Activated naive CD4-positive, alpha-beta T cell treated with anti-CD3 and anti-CD28 coated beads for 36 hours (primary cell): ENCODE measurements around the gene SLC25A13. TPM values are rescaled to one million over a fixed set of nuclear protein-coding genes. Genes with fewer than 3 reads are reported as not detected.
"Not testable (repeated sequence)": the region's sequence is repeated elsewhere in the genome, so short reads cannot be mapped to it uniquely, and the experiment has no call there.

Experiments used
- CTCF ChIA-PET: fragments of 350-600 bp; sonication (Branson Sonifier 250); formaldehyde crosslinking; loops from one replicate; lab custom pipeline; 2021; ENCODE audit warnings: antibody characterized with exemption; lab: Charles Lee
- DNase-seq: peaks from one replicate; pipeline ENCODE4 v3.0.0-alpha.2; 2020
- H3K27ac Mint-ChIP-seq: one replicate; pipeline ENCODE4 v1.8.0; 2021; ENCODE audit warnings: mild to moderate bottlenecking, mixed read lengths
- H3K27me3 Mint-ChIP-seq: one replicate; pipeline ENCODE4 v1.8.0; 2021; ENCODE audit warnings: low read depth, mixed read lengths
- H3K36me3 Mint-ChIP-seq: one replicate; pipeline ENCODE4 v1.8.0; 2021; ENCODE audit warnings: low read depth, mixed read lengths
- H3K4me1 Mint-ChIP-seq: one replicate; pipeline ENCODE4 v1.8.0; 2021; ENCODE audit warnings: low read depth, mixed read lengths
- H3K4me3 Mint-ChIP-seq: one replicate; pipeline ENCODE4 v1.8.0; 2021; ENCODE audit warnings: mild to moderate bottlenecking, moderate library complexity, mixed read lengths
- H3K9me3 Mint-ChIP-seq: one replicate; pipeline ENCODE4 v1.8.0; 2021; ENCODE audit warnings: mixed read lengths
- intact Hi-C: fragments of 100-400 bp; cut with micrococcal nuclease; formaldehyde crosslinking; loops from one replicate; pipeline ENCODE4 v1.15.1; 2023
- total RNA-seq, 2 experiments: library from RNA; stranded (reverse); gene quantifications; one replicate each; pipeline ENCODE4 v1.2.3, GENCODE V29; 2021

SLC25A13 gene
- total RNA-seq, 2 experiments from 2014 or later = 4.0 to 5.7 TPM

- peaks cover 2% of the 10 kb centered on the region for H3K36me3 Mint-ChIP-seq
- peak overlapping the region; percentile 73 for H3K27ac Mint-ChIP-seq
- intact Hi-C loops = loop anchor here (1.0 kb wide), 3 partner anchors 16 to 532 kb away; no protein-coding TSS in a partner anchor
- DNase-seq = peak; percentile 7
- no peaks in the 10 kb centered on the region for H3K27me3 Mint-ChIP-seq
- H3K4me1 Mint-ChIP-seq = peaks cover 42% of the 10 kb centered on the region
- CTCF ChIA-PET = interaction anchor here (0.7 kb wide), 1 partner anchor 14 kb away, joined by 3 read pairs; no protein-coding TSS in a partner anchor
- no peaks in the 10 kb centered on the region for H3K9me3 Mint-ChIP-seq
- no peak overlapping the region for H3K4me3 Mint-ChIP-seq
These were observed 17.3 kb downstream of the SLC25A13 start for GRCh38 chr7:96304573-96304972.

GRCh38 chr7:96303686-96304443 lies 18.0 kb downstream of the SLC25A13 start:
- Mint-ChIP-seq H3K4me3 (no peak overlapping the region), H3K4me1 (peaks cover 39% of the 10 kb centered on the region)
- CTCF ChIA-PET = interaction anchor here (0.7 kb wide), 2 partner anchors 12 to 14 kb away, joined by 3 read pairs; no protein-coding TSS in a partner anchor

GRCh38 chr7:96303105-96303685 lies 18.7 kb downstream of the SLC25A13 start:
- H3K4me1 Mint-ChIP-seq = peaks cover 34% of the 10 kb centered on the region
- intact Hi-C loops = no loop called here
- no peaks in the 10 kb centered on the region for H3K9me3 Mint-ChIP-seq
- peaks cover 4% of the 10 kb centered on the region for H3K36me3 Mint-ChIP-seq
- no peaks in the 10 kb centered on the region for H3K27me3 Mint-ChIP-seq
- CTCF ChIA-PET = interaction anchor here (0.7 kb wide), 1 partner anchor 13 kb away, joined by 3 read pairs; no protein-coding TSS in a partner anchor
- peak; percentile 16 for DNase-seq
- peak overlapping the region; percentile 73 for H3K27ac Mint-ChIP-seq
- no peak overlapping the region for H3K4me3 Mint-ChIP-seq

More at GRCh38 chr7:96303686-96304443, 18.0 kb downstream of the SLC25A13 start:
- intact Hi-C loops = loop anchor here (1.0 kb wide), 3 partner anchors 16 to 532 kb away; no protein-coding TSS in a partner anchor
- Mint-ChIP-seq H3K27ac (peak overlapping the region; percentile 73), H3K36me3 (peaks cover 4% of the 10 kb centered on the region), H3K9me3 (no peaks in the 10 kb centered on the region), H3K27me3 (no peaks in the 10 kb centered on the region)
- DNase-seq = no peak

- Mint-ChIP-seq H3K27ac (no peak overlapping the region), H3K9me3 (no peaks in the 10 kb centered on the region), H3K4me3 (no peak overlapping the region), H3K36me3 (peaks cover 4% of the 10 kb centered on the region), H3K27me3 (no peaks in the 10 kb centered on the region), H3K4me1 (peaks cover 32% of the 10 kb centered on the region)
- intact Hi-C loops = no loop called here
- DNase-seq = no peak
- CTCF ChIA-PET = no interaction called here
These were observed 20.9 kb downstream of the SLC25A13 start for GRCh38 chr7:96300986-96301385.

GRCh38 chr7:96300502-96300901 lies 21.4 kb downstream of the SLC25A13 start:
- Mint-ChIP-seq H3K27ac (no peak overlapping the region), H3K36me3 (peaks cover 7% of the 10 kb centered on the region), H3K4me3 (no peak overlapping the region), H3K9me3 (no peaks in the 10 kb centered on the region), H3K27me3 (no peaks in the 10 kb centered on the region), H3K4me1 (peaks cover 31% of the 10 kb centered on the region)
- DNase-seq = no peak
- CTCF ChIA-PET = no interaction called here
- intact Hi-C loops = no loop called here

- H3K27ac Mint-ChIP-seq = no peak overlapping the region
- CTCF ChIA-PET = no interaction called here
- intact Hi-C loops = no loop called here
- no peaks in the 10 kb centered on the region for H3K9me3 Mint-ChIP-seq
- no peaks in the 10 kb centered on the region for H3K27me3 Mint-ChIP-seq
- peaks cover 14% of the 10 kb centered on the region for H3K36me3 Mint-ChIP-seq
- peaks cover 23% of the 10 kb centered on the region for H3K4me1 Mint-ChIP-seq
- DNase-seq = no peak
- no peak overlapping the region for H3K4me3 Mint-ChIP-seq
These were observed 22.4 kb downstream of the SLC25A13 start for GRCh38 chr7:96299496-96299895.

GRCh38 chr7:96297876-96298275 lies 24.0 kb downstream of the SLC25A13 start:
- H3K27ac Mint-ChIP-seq = no peak overlapping the region
- no peaks in the 10 kb centered on the region for H3K27me3 Mint-ChIP-seq
- intact Hi-C loops = no loop called here
- no peak overlapping the region for H3K4me3 Mint-ChIP-seq
- H3K9me3 Mint-ChIP-seq = peaks cover 2% of the 10 kb centered on the region
- H3K36me3 Mint-ChIP-seq = peaks cover 21% of the 10 kb centered on the region
- DNase-seq = no peak
- CTCF ChIA-PET = interaction anchor here (0.6 kb wide), 1 partner anchor 547 kb away, joined by 4 read pairs; no protein-coding TSS in a partner anchor
- peaks cover 7% of the 10 kb centered on the region for H3K4me1 Mint-ChIP-seq

- H3K4me3 Mint-ChIP-seq, DNase-seq, intact Hi-C loops, H3K27ac Mint-ChIP-seq, CTCF ChIA-PET, H3K4me1 Mint-ChIP-seq, H3K9me3 Mint-ChIP-seq, H3K27me3 Mint-ChIP-seq: not testable (repeated sequence)
- peaks cover 25% of the 10 kb centered on the region for H3K36me3 Mint-ChIP-seq
These were observed 24.5 kb downstream of the SLC25A13 start for GRCh38 chr7:96297446-96297845.

- DNase-seq, H3K4me3 Mint-ChIP-seq, H3K4me1 Mint-ChIP-seq, H3K27ac Mint-ChIP-seq, intact Hi-C loops, H3K27me3 Mint-ChIP-seq, CTCF ChIA-PET: not testable (repeated sequence)
- Mint-ChIP-seq H3K9me3 (peaks cover 11% of the 10 kb centered on the region), H3K36me3 (peaks cover 38% of the 10 kb centered on the region)
These were observed 28.0 kb downstream of the SLC25A13 start for GRCh38 chr7:96293911-96294310.

- H3K4me1 Mint-ChIP-seq = peaks cover 41% of the 10 kb centered on the region
- no peak for DNase-seq
- H3K9me3 Mint-ChIP-seq = peaks cover 9% of the 10 kb centered on the region
- no peak overlapping the region for H3K4me3 Mint-ChIP-seq
- intact Hi-C loops = loop anchor here (10.0 kb wide), 1 partner anchor 1587 kb away; the partner anchor contains the start of gene ASNS
- H3K27me3 Mint-ChIP-seq = no peaks in the 10 kb centered on the region
- H3K27ac Mint-ChIP-seq = no peak overlapping the region
- CTCF ChIA-PET = no interaction called here
- peaks cover 22% of the 10 kb centered on the region for H3K36me3 Mint-ChIP-seq
These were observed 34.3 kb downstream of the SLC25A13 start for GRCh38 chr7:96287559-96287958.

GRCh38 chr7:96287132-96287531 lies 34.8 kb downstream of the SLC25A13 start:
- no peak for DNase-seq
- Mint-ChIP-seq H3K4me3 (no peak overlapping the region), H3K4me1 (peaks cover 41% of the 10 kb centered on the region), H3K9me3 (peaks cover 9% of the 10 kb centered on the region), H3K27ac (no peak overlapping the region), H3K36me3 (peaks cover 21% of the 10 kb centered on the region), H3K27me3 (no peaks in the 10 kb centered on the region)
- CTCF ChIA-PET = no interaction called here
- intact Hi-C loops = loop anchor here (10.0 kb wide), 1 partner anchor 1588 kb away; the partner anchor contains the start of gene ASNS

- H3K4me3 Mint-ChIP-seq = no peak overlapping the region
- DNase-seq = peak; percentile 39
- CTCF ChIA-PET = interaction anchor here (0.6 to 1.7 kb wide), 3 partner anchors 9 to 1879 kb away, joined by 3 to 6 read pairs (median 5); no protein-coding TSS in a partner anchor
- peaks cover 9% of the 10 kb centered on the region for H3K9me3 Mint-ChIP-seq
- H3K4me1 Mint-ChIP-seq = peaks cover 38% of the 10 kb centered on the region
- H3K36me3 Mint-ChIP-seq = peaks cover 18% of the 10 kb centered on the region
- peak overlapping the region; percentile 79 for H3K27ac Mint-ChIP-seq
- intact Hi-C loops = loop anchor here (1.0 to 10.0 kb wide), 6 partner anchors 19 to 1589 kb away; partner anchors contain the start of genes ASNS and SDHAF3
- H3K27me3 Mint-ChIP-seq = no peaks in the 10 kb centered on the region
These were observed 36.3 kb downstream of the SLC25A13 start for GRCh38 chr7:96285579-96285978.
